ENCODE data around the gene AP2B1. TPM values are rescaled to one million over a fixed set of nuclear protein-coding genes. Genes with fewer than 3 reads are reported as not detected.
A peak's percentile ranks its signal among the peaks of the same experiment; 100 is the strongest.

Gene AP2B1
- total RNA-seq, 6 donors from 2014 or later = 52.7 to 140 (median 101) TPM

DNA sequence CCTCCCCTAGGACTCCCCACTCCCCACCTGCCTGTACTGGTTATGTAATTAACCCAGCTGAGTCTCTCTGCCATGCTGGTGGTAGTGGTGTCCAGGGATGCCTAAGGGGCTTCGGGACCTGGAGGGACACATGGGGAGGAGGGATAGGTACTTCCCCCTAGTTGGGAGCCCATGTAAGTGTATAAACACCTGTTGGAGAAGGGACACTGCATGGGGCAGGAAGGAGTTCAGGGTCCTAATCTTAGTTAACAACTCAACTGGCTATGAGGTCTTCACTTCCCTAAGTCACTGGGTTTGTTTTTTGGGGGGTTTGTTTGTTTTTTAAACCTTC, 145.6 kb downstream of the AP2B1 start:
- no peak overlapping the region for H3K27ac ChIP-seq
- no peak for ATAC-seq (ENCODE audit: low FRiP score in 2 of 2)
- no peak for DNase-seq
- 80 to 92% methylated on average over 1 of the region's 1 CpG for WGBS, 2 donors
- peaks cover 0 to 6% (median 0%) of the 10 kb centered on the region in 4 donors for H3K36me3 ChIP-seq
- H3K4me1 ChIP-seq = peaks cover 6 to 20% (median 12%) of the 10 kb centered on the region in 4 donors
- no peaks in the 10 kb centered on the region for H3K9me3 ChIP-seq
- no peak for TF ChIP-seq EP300 (IDR thresholded peaks at IDR 0.05)
- no peak for TF ChIP-seq POLR2AphosphoS5 (IDR thresholded peaks at IDR 0.05)
- TF ChIP-seq, protein P1, sequence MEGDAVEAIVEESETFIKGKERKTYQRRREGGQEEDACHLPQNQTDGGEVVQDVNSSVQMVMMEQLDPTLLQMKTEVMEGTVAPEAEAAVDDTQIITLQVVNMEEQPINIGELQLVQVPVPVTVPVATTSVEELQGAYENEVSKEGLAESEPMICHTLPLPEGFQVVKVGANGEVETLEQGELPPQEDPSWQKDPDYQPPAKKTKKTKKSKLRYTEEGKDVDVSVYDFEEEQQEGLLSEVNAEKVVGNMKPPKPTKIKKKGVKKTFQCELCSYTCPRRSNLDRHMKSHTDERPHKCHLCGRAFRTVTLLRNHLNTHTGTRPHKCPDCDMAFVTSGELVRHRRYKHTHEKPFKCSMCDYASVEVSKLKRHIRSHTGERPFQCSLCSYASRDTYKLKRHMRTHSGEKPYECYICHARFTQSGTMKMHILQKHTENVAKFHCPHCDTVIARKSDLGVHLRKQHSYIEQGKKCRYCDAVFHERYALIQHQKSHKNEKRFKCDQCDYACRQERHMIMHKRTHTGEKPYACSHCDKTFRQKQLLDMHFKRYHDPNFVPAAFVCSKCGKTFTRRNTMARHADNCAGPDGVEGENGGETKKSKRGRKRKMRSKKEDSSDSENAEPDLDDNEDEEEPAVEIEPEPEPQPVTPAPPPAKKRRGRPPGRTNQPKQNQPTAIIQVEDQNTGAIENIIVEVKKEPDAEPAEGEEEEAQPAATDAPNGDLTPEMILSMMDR (IDR thresholded peaks at IDR 0.05) = no peak
- no peak for TF ChIP-seq POLR2A (IDR thresholded peaks at IDR 0.05)
- H3K4me3 ChIP-seq = peak overlapping the region in 3 of 4 donors; percentile 58 to 81 (median 62)
- no peaks in the 10 kb centered on the region for H3K27me3 ChIP-seq

- TF ChIP-seq EP300 (IDR thresholded peaks at IDR 0.05) = no peak
- no peak for TF ChIP-seq POLR2A (IDR thresholded peaks at IDR 0.05)
- TF ChIP-seq POLR2AphosphoS5 (IDR thresholded peaks at IDR 0.05) = no peak
- TF ChIP-seq, protein P1 (IDR thresholded peaks at IDR 0.05) = no peak
- Histone ChIP-seq H3K4me3 (no peak overlapping the region), H3K36me3 (peaks cover 0 to 1% (median 0%) of the 10 kb centered on the region in 4 donors), H3K27ac (no peak overlapping the region), H3K4me1 (peaks cover 6 to 20% (median 12%) of the 10 kb centered on the region in 4 donors), H3K9me3 (no peaks in the 10 kb centered on the region), H3K27me3 (no peaks in the 10 kb centered on the region)
- DNase-seq (no peak), ATAC-seq (ENCODE audit: low FRiP score in 2 of 2) (no peak)
- 70 to 92% methylated on average over 6 of the region's 6 CpGs for WGBS, 2 donors
These were observed 146.2 kb downstream of the AP2B1 start for GRCh38 chr17:35733366-35733765.

GRCh38 chr17:35734396-35734795, 147.3 kb downstream of the AP2B1 start:
- Histone ChIP-seq H3K27me3 (no peaks in the 10 kb centered on the region), H3K4me1 (peaks cover 6 to 20% (median 12%) of the 10 kb centered on the region in 4 donors), H3K4me3 (no peak overlapping the region), H3K27ac (no peak overlapping the region), H3K36me3 (no peaks in the 10 kb centered on the region), H3K9me3 (no peaks in the 10 kb centered on the region)
- ATAC-seq (ENCODE audit: low FRiP score in 2 of 2) (no peak), DNase-seq (no peak)
- no peak for TF ChIP-seq POLR2A (IDR thresholded peaks at IDR 0.05)
- 85 to 87% methylated on average over 6 to 7 of the region's 7 CpGs for WGBS, 2 donors

- H3K9me3 ChIP-seq = no peaks in the 10 kb centered on the region
- peak in 1 of 2 donors; percentile 81 for DNase-seq
- peaks cover 6 to 20% (median 12%) of the 10 kb centered on the region in 4 donors for H3K4me1 ChIP-seq
- WGBS, 2 donors = 81 to 89% methylated on average over 28 of the region's 29 CpGs
- no peak overlapping the region for H3K4me3 ChIP-seq
- no peaks in the 10 kb centered on the region for H3K27me3 ChIP-seq
- TF ChIP-seq, protein P1 (IDR thresholded peaks at IDR 0.05) = no peak
- TF ChIP-seq EP300 (IDR thresholded peaks at IDR 0.05) (no peak), POLR2A (IDR thresholded peaks at IDR 0.05) (no peak), POLR2AphosphoS5 (IDR thresholded peaks at IDR 0.05) (no peak)
- no peaks in the 10 kb centered on the region for H3K36me3 ChIP-seq
- no peak overlapping the region for H3K27ac ChIP-seq
- no peak for ATAC-seq (ENCODE audit: low FRiP score in 2 of 2)
These were observed 148.1 kb downstream of the AP2B1 start for GRCh38 chr17:35735036-35735805.

DNA sequence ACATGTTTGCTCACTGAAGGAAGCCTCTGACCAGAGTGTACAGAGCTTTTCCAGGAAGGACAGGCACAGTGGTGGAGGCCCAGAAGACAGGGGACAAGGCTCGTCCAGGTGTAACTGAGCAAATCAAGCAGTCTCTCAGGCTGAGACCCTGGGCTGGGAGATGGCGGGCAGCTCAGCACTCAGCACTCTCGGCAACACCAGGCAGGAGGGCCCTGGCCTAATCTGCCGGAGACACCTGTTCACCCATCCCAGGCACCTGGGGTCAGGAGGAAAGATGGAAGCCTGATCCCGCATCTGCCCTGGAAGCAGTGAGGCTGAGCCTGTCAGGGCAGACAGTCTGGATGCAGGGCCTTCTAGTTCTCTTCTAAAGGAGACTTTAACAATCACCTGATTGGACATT, 149.1 kb downstream of the AP2B1 start:
- Histone ChIP-seq H3K27me3 (peaks cover 0 to 3% (median under 1%) of the 10 kb centered on the region in 4 donors), H3K36me3 (no peaks in the 10 kb centered on the region), H3K9me3 (no peaks in the 10 kb centered on the region), H3K4me1 (peaks cover 7 to 16% (median 9%) of the 10 kb centered on the region in 4 donors), H3K4me3 (no peak overlapping the region), H3K27ac (no peak overlapping the region)
- DNase-seq (no peak), ATAC-seq (ENCODE audit: low FRiP score in 2 of 2) (no peak)
- TF ChIP-seq POLR2A (IDR thresholded peaks at IDR 0.05) (no peak), EP300 (IDR thresholded peaks at IDR 0.05) (no peak), POLR2AphosphoS5 (IDR thresholded peaks at IDR 0.05) (no peak)
- TF ChIP-seq, protein P1 (IDR thresholded peaks at IDR 0.05) = no peak
- 98 to 100% methylated on average over 4 to 5 of the region's 5 CpGs for WGBS, 2 donors
